Dedifferentiated amniotic fluid mesenchymal stem cell (primary cell): ENCODE measurements around the gene ILKAP.

Experiments used
- DNase-seq: peaks from one replicate; pipeline ENCODE4 v3.0.0-alpha.2; 2016; ENCODE audit errors: extremely low spot score

The ILKAP gene

GRCh38 chr2:238150686-238151085, 52.8 kb downstream of the ILKAP start:
- no peak for DNase-seq

- no peak for DNase-seq
Observed at GRCh38 chr2:238149841-238150572, 53.5 kb downstream of the ILKAP start.

- no peak for DNase-seq
Observed at GRCh38 chr2:238148981-238149380, 54.5 kb downstream of the ILKAP start.

- no peak for DNase-seq
Observed at GRCh38 chr2:238146884-238147544, 56.5 kb downstream of the ILKAP start.

GRCh38 chr2:238145851-238146250, 57.6 kb downstream of the ILKAP start:
- no peak for DNase-seq

GRCh38 chr2:238145046-238145445, 58.4 kb downstream of the ILKAP start:
- DNase-seq: no peak

GRCh38 chr2:238144262-238144661, 59.2 kb downstream of the ILKAP start:
- DNase-seq: no peak

- DNase-seq: peak; percentile 25
Observed at GRCh38 chr2:238143239-238143951, 60.1 kb downstream of the ILKAP start.

GRCh38 chr2:238142382-238143205, 60.9 kb downstream of the ILKAP start:
- DNase-seq: no peak

GRCh38 chr2:238141541-238142318, 61.8 kb downstream of the ILKAP start:
- no peak for DNase-seq

- DNase-seq: no peak
Observed at GRCh38 chr2:238140721-238141540, 62.6 kb downstream of the ILKAP start.

GRCh38 chr2:238140040-238140439, 63.5 kb downstream of the ILKAP start:
- no peak for DNase-seq

- DNase-seq: no peak
Observed at GRCh38 chr2:238139196-238140039, 64.1 kb downstream of the ILKAP start.

- no peak for DNase-seq
Observed at GRCh38 chr2:238138331-238139195, 64.9 kb downstream of the ILKAP start, which contains the start of gene KLHL30. Gene KLHL30, plus strand, starts transcription at chr2:238138668. Its CDS starts 2,087 bp downstream, at chr2:238140755.

- DNase-seq: no peak
Observed at GRCh38 chr2:238137885-238138284, 65.6 kb downstream of the ILKAP start.

- no peak for DNase-seq
Observed at GRCh38 chr2:238136820-238137537, 66.5 kb downstream of the ILKAP start.

GRCh38 chr2:238135601-238136150, 67.8 kb downstream of the ILKAP start:
- DNase-seq: no peak
